Measurements from ENCODE around the gene TMEM214.
A peak's percentile ranks its signal among the peaks of the same experiment; 100 is the strongest.
"Not testable (repeated sequence)": the region's sequence is repeated elsewhere in the genome, so short reads cannot be mapped to it uniquely, and the experiment has no call there.

The TMEM214 gene

DNA sequence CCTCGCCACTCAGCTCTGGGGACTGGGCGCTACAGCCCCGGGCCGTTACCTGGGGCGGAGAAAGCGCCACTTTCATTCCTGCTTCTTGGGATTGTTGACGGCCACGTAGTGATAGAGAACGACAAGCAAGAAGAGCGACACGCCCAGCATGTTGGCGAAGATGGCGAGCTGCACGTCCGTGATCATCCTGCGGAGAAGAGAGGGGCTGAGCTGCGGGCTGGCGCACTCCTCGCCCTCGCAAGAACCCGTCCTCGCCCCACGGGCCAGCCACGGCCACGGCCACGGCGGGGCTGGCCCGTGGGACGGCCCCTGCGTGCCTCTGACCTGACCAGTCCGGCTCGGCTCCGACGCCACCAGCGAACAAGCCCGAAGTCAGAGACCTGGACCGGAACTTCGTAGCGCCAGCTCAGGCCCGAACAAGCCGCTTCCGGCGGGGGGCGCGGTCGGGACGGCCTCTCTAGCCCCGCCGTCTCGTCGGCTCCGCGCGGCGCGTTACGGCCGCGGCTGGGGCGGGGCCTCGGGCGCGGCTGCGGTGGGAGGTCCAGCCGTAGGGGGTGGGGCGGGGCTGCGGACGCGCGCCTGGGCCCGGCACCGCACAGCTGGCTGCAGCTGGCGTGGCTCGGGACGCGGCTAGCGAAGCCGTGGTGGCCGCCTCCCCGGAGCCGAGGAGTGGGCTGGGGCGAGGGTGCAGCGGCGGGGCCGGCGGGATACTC, 38.7 kb downstream of the TMEM214 start, which contains the start of gene OST4:
Gene OST4, minus strand, starts transcription at position 378 of the 713 bp plus-strand sequence.
- peak; percentile 32 for DNase-seq

DNA sequence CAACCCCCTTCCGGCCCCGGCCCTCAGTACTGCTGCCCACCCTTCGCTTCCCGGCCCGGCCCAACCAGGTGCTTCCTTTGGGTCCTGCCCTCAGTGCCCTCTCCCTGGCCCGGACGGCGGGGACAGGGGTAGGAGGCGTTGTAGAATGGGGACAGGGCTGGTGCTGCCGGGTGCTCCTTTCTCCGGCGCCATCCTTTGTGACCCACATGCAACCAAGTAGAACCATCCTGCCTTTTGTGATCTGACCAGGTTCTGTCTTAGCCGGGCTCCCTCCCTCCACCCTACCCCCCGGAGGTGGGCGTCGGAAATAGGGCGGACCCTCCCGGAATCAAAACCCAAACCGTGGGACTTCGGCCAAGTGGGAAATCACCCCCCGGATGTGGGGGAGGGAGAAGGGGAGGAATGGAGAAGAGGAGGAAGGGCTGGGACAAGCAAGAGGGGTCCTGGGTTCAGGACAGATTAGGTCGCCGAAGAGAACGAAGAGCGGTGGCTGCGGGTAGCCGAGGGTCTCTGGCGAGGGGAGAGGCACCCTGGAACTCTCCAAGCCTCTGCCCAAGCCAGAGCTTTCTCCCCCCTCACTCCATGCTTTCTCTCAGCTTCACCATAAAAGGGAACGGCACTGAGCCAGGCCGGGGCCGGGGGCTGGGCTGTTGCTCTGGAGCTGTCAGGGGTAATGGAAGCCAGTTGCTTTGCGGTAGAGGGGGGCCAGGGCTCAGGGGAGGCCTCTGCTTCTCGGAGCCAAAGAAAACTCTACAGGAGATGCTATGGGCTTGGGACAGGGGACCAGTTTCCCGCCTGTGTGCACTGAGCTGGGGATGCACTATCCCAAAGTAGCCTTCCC, 39.4 kb downstream of the TMEM214 start:
- no peak for DNase-seq

DNA sequence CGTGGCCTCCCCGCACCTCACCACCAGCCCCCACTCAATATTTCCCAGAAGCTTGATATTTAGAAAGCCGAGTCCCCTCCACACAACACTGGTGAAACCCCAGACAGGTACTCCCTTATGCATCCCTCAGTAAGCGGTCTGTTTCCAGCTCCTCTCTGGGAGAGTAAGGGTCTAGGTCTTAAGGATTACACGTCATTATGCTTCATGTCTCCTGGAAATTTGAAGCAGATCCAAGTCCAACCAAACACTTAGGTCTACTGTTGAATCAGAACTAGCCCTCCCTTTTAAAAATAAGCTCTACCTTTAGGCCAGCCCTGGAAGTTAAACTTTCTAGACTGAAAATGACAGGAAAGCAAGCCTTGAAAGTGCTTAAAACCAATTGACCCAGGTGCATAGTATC, 40.2 kb downstream of the TMEM214 start:
- DNase-seq: no peak

DNA sequence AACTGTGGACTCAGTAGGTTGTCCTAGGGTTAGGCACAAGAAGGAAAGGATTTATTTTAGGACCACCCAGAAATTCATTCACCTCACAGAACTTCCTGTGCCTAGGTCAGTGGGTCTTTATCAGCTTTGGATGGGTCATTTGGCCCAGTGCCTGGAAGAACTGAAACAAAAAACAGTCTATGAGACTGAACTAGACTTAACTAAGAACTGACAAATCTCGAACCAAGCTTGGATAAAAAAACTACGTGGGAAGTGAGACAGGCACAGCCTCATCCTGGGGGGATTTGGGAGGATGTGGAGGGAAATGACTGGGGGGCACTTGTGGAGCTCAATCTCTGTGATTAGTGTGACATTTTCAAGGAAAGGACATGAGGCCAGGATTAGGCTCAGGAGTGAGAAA, 41.0 kb downstream of the TMEM214 start:
- no peak for DNase-seq

DNA sequence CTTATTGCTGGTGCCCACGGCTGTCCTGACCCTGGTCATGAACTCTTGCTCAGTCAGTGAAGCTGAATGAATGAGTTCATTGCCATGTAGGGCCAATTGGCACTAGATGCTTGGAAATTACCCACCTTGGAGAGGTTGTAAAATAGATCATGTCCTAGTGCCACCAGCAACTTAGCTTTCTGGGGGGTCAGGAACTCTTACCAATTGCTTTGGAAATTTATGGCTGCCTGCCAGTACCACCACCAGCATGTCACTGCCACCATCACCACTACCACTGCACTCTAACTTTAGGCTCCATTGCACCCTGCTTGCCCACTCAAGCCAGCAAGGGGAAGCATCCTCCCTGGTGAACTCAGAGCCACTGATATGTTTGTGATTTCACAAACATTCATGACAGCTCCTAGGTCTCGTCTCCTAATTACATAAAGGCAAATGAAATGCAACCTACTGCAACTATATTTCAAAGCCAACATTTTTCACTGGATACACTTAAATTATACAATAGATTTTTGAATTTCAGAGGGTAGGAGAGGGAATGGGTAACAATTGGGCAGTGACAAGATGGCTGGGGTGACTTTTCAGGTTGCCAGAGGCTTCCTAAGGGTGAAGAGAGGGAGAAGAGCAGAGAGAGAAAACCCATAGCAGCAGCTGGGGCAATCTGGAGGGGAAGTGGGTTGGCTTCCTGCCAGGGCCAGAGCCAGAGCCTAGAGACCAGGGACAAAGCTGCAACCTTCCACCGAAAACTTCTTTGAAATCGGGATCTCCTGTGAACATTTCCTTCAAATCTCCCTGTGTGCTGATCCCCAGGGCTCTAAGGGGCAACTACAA, 42.2 kb downstream of the TMEM214 start:
- DNase-seq: no peak

DNA sequence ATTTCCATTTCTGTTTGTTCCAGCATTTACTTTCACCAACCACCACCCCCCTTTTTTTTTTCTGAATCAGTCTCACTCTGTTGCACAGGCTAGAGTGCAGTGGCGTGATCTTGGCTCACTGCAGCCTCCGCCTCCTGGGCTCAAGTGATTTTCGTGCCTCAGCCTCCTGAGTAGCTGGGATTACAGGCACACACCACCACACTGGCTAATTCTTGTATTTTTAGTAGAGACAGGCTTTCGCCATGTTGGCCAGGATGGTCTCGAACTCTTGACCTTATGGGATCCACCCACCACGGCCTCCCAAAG, 42.8 kb downstream of the TMEM214 start:
- not testable (repeated sequence) for DNase-seq

DNA sequence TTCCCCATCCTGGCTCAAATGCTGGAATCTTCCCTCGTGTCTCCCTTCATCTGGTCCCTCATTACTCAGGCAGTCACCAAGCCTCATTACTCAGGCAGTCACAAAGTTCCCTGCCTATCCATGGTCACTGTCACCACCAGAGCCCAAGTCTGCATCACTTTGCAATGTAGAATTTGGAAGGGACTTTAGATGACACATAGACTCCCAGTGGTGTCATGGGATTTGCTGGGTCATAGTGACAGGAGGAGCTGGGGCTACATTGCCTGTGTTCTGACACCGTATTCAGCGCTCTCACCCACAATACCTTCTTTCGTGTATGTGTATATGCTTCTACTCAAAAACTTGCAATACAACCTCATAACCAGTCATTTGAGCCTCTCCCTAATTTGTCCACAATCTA, 43.6 kb downstream of the TMEM214 start:
- DNase-seq: no peak

DNA sequence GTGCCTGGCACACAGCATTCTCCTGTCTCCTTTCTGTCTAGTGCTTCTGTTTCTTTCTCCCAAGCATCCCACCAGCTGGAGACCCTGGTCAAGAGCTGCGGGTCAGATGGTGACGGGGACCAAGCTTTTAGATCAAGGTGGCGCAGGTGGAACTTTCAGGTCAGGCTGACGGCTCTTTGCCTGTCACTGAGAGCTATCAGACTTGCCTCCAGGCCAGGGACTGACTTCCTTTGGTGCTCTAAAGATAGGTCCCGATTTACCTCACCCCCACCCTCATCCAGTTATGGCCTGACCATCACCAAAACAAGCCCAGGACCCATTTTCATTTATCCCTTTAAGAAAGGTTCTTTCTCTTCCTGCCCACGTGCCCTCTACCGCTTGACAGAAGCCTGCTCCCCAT, 44.5 kb downstream of the TMEM214 start:
- no peak for DNase-seq

DNA sequence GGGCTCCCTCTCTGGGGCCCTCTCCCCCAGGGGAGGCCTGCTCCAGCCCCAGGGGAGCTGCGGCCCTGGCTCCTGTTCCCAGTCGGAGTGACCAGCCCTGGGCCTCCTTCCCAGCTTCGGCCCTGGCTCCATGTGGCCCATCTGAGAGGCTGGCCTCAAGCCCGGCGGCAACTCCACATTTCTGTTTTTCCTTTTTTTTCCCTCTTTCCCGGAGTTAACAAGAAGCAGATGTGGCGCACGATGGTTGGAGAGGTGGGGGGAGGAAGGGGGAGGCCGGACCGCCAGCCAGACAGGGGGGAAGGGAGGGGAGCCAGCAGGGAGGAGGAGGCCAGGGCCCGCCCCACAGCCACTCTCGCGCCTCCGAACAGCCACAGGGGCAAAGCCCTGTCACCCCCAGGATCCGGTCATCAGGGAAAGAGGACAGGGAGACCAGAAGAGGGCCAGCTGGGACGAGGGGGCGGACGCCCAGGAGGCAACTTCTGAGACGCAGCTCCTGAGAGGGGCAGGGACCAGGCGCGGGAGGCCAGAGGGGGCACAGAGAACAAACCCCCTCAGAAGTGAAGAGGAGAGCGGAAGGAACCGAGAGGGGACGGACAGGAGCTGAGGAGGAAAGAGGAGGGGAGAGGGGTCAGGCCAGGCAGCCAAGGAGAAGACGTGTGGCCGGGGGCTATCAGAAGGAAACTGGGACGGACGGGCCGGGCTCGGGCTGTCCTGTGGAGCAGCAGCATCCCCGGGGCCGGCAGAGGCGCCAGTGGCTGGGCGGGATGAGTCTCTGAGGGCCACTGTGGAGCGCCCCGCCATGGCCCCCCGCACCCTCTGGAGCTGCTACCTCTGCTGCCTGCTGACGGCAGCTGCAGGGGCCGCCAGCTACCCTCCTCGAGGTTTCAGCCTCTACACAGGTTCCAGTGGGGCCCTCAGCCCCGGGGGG, 45.8 kb downstream of the TMEM214 start, which contains the start of gene EMILIN1:
Gene EMILIN1, plus strand, starts transcription at position 349 of the 928 bp plus-strand sequence. Its CDS starts 451 bp downstream, at position 800.
- DNase-seq: no peak

DNA sequence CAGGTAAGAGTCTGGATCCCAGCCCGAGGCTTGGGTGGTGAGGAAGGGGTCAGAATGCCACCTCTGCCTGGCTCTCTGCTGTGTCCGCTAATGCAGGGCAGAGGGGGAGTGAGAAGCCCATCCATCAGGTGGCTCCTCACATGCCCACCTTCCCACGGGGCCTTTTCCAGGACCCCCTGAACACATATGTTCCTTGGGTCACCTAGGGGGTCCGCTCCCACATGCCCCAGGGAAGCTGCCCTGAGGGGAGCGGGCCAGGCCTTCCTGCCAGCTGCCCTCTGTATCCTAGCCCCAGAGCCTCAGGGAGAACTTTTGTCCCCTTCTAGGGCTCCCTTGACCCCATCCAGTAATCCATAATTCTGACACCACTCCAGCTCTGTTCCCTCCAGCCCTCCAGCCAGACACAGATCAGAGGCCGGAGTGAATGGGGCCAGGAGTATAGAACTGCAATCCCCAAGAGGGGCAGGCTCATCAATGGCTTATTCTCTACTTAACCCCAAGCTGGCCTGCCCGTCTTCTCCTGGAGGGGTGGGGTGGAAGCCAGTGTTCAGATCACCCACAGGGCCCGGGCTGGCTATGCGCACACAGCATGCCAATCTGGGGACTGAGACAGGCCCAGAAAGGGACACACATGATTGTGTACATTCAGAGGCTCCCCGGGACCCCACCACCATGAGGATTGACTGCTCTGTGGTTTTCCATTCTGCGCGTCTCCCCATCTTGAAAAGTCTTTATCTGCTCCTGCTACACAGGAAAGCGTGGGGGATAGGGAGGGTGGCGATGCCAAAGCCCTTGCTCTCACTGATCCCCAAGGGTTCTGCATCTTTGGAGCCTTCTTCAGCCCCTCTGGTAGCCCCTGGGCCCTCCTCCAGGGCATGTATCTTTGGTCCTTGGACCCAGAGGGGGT, 46.7 kb downstream of the TMEM214 start:
- no peak for DNase-seq

DNA sequence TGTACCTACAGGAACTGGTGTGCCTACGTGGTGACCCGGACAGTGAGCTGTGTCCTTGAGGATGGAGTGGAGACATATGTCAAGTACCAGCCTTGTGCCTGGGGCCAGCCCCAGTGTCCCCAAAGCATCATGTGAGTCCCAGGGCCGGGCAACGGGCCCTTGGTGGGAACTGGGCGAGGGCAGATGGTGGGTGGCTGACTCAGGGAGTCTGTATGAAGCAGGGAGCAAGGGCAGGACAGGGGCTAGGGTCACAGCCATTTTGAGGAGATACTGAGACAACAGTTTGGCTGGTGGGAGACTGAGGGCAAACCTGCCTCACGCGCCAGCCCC, 47.3 kb downstream of the TMEM214 start:
- DNase-seq: no peak

DNA sequence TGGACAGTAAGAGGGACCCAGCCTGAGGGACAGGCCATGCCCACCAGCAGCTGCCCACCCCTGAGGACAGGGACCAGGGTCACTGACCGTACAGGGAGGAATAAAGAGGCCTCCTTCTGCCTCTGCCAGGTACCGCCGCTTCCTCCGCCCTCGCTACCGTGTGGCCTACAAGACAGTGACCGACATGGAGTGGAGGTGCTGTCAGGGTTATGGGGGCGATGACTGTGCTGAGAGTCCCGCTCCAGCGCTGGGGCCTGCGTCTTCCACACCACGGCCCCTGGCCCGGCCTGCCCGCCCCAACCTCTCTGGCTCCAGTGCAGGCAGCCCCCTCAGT, 47.8 kb downstream of the TMEM214 start:
- DNase-seq: no peak

DNA sequence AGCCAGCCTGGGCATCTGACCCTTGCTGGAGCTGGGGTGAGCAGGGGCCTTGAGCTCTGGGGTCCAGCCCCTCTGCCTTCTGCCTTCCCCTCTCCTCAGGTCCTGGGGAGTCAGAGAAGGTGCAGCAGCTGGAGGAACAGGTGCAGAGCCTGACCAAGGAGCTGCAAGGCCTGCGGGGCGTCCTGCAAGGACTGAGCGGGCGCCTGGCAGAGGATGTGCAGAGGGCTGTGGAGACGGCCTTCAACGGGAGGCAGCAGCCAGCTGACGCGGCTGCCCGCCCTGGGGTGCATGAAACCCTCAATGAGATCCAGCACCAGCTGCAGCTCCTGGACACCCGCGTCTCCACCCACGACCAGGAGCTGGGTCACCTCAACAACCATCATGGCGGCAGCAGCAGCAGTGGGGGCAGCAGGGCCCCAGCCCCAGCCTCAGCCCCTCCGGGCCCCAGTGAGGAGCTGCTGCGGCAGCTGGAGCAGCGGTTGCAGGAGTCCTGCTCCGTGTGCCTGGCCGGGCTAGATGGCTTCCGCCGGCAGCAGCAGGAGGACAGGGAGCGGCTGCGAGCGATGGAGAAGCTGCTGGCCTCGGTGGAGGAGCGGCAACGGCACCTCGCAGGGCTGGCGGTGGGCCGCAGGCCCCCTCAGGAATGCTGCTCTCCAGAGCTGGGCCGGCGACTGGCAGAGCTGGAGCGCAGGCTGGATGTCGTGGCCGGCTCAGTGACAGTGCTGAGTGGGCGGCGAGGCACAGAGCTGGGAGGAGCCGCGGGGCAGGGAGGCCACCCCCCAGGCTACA, 49.4 kb downstream of the TMEM214 start:
- no peak for DNase-seq

DNA sequence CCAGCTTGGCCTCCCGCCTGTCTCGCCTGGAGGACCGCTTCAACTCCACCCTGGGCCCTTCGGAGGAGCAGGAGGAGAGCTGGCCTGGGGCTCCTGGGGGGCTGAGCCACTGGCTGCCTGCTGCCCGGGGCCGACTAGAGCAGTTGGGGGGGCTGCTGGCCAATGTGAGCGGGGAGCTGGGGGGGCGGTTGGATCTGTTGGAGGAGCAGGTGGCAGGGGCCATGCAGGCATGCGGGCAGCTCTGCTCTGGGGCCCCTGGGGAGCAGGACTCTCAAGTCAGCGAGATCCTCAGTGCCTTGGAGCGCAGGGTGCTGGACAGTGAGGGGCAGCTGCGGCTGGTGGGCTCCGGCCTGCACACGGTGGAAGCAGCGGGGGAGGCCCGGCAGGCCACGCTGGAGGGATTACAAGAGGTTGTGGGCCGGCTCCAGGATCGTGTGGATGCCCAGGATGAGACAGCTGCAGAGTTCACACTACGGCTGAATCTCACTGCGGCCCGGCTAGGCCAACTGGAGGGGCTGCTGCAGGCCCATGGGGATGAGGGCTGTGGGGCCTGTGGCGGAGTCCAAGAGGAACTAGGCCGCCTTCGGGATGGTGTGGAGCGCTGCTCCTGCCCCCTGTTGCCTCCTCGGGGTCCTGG, 50.1 kb downstream of the TMEM214 start:
- DNase-seq: no peak

DNA sequence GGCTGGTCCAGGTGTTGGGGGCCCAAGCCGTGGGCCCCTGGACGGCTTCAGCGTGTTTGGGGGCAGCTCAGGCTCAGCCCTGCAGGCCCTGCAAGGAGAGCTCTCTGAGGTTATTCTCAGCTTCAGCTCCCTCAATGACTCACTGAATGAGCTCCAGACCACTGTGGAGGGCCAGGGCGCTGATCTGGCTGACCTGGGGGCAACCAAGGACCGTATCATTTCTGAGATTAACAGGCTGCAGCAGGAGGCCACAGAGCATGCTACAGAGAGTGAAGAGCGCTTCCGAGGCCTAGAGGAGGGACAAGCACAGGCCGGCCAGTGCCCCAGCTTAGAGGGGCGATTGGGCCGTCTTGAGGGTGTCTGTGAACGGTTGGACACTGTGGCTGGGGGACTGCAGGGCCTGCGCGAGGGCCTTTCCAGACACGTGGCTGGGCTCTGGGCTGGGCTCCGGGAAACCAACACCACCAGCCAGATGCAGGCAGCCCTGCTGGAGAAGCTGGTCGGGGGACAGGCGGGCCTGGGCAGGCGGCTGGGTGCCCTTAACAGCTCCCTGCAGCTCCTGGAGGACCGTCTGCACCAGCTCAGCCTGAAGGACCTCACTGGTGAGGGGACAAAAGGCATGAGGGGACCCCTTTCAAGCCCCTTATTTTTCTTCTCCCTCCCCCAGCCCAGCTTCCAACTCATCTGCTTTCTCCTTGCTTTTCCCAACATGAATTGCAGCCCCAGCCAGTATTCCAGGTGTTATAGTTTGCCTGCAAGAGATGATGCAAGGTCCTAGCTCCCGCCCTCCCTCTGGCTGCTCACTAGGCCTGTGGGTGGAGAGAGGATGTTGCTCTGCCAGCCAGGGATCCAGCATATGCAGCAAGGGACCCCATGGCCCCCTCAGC, 50.9 kb downstream of the TMEM214 start:
- DNase-seq: no peak

DNA sequence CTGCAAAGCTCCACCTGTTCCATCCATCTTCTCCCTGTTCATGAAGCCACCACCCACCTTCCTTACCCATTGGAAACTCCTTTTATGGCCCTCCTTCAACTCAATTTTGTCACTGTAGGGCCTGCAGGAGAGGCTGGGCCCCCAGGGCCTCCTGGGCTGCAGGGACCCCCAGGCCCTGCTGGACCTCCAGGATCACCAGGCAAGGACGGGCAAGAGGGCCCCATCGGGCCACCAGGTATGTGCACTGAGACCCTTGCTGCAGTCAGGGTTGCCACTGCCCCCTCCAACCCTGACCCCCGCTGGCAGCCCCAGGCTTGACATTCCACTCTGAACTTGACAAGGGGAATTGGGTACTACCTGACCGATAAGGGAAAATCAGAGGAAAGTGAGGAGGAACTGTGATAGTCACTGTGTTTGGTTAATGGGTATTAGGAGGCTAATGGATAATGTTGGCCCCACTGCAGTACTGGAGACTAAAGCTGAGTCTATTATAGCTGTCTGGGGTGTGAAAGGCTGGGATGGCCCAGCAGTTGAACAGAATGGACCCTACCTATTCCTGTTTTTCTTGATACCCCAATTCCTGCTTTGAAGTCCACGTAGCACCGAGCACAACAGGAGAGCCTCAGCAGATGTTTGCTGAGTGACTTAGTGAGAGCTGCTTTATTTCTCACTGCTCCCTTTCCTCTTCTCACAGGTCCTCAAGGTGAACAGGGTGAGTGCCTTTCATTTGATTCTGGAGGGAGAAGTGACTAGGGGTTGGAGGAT, 51.7 kb downstream of the TMEM214 start:
- no peak for DNase-seq

DNA sequence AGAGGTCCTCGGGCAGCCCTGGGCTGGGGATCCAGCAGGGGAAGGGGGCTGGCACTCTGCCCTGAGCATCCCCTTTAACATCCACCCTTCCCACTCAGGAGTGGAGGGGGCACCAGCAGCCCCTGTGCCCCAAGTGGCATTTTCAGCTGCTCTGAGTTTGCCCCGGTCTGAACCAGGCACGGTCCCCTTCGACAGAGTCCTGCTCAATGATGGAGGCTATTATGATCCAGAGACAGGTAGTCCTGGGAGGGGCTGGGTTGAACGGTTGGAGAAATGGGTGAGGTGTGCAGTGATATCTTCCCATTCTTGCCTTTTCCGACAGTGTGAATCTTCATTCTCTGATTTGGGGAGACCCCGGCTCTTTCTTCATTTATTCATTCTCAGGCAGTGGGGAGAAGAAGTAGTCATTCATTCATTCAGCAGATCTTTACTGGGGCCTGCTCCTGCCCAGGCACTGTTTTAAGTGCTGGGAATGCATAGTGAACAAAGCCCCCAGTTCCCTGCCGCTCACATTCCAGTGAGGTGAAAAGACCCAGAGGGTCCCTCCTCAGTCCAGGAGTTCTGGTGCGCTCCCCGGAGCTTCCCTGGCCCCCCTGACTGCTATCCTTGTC, 52.4 kb downstream of the TMEM214 start:
- DNase-seq: no peak

DNA sequence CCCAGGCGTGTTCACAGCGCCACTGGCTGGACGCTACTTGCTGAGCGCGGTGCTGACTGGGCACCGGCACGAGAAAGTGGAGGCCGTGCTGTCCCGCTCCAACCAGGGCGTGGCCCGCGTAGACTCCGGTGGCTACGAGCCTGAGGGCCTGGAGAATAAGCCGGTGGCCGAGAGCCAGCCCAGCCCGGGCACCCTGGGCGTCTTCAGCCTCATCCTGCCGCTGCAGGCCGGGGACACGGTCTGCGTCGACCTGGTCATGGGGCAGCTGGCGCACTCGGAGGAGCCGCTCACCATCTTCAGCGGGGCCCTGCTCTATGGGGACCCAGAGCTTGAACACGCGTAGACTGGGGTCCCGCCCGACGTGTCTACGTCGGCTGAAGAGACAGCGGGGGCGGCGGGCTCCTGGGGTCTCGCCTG, 52.9 kb downstream of the TMEM214 start:
- DNase-seq: no peak
